Measurements from ENCODE around the gene SPOCK1.

Gene SPOCK1

GRCh38 chr5:137335493-137335892 is 163.6 kb downstream of the SPOCK1 start:
- H3K27ac ChIP-seq (replicated peaks) = no peak overlapping the region
- no peak for DNase-seq (ENCODE audit: low read depth in 1 of 2, low spot score in 1 of 2)
- H3K27me3 ChIP-seq (ENCODE audit: insufficient read depth, poor library complexity, severe bottlenecking) = no peaks in the 10 kb centered on the region
- TF ChIP-seq, protein P1, sequence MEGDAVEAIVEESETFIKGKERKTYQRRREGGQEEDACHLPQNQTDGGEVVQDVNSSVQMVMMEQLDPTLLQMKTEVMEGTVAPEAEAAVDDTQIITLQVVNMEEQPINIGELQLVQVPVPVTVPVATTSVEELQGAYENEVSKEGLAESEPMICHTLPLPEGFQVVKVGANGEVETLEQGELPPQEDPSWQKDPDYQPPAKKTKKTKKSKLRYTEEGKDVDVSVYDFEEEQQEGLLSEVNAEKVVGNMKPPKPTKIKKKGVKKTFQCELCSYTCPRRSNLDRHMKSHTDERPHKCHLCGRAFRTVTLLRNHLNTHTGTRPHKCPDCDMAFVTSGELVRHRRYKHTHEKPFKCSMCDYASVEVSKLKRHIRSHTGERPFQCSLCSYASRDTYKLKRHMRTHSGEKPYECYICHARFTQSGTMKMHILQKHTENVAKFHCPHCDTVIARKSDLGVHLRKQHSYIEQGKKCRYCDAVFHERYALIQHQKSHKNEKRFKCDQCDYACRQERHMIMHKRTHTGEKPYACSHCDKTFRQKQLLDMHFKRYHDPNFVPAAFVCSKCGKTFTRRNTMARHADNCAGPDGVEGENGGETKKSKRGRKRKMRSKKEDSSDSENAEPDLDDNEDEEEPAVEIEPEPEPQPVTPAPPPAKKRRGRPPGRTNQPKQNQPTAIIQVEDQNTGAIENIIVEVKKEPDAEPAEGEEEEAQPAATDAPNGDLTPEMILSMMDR (IDR thresholded peaks at IDR 0.05; ENCODE audit: insufficient read depth, low read length) = no peak
- TF ChIP-seq, protein P2, sequence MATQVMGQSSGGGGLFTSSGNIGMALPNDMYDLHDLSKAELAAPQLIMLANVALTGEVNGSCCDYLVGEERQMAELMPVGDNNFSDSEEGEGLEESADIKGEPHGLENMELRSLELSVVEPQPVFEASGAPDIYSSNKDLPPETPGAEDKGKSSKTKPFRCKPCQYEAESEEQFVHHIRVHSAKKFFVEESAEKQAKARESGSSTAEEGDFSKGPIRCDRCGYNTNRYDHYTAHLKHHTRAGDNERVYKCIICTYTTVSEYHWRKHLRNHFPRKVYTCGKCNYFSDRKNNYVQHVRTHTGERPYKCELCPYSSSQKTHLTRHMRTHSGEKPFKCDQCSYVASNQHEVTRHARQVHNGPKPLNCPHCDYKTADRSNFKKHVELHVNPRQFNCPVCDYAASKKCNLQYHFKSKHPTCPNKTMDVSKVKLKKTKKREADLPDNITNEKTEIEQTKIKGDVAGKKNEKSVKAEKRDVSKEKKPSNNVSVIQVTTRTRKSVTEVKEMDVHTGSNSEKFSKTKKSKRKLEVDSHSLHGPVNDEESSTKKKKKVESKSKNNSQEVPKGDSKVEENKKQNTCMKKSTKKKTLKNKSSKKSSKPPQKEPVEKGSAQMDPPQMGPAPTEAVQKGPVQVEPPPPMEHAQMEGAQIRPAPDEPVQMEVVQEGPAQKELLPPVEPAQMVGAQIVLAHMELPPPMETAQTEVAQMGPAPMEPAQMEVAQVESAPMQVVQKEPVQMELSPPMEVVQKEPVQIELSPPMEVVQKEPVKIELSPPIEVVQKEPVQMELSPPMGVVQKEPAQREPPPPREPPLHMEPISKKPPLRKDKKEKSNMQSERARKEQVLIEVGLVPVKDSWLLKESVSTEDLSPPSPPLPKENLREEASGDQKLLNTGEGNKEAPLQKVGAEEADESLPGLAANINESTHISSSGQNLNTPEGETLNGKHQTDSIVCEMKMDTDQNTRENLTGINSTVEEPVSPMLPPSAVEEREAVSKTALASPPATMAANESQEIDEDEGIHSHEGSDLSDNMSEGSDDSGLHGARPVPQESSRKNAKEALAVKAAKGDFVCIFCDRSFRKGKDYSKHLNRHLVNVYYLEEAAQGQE (IDR thresholded peaks at IDR 0.05; ENCODE audit: insufficient replicate concordance, low read depth) = no peak
- TF ChIP-seq POLR2AphosphoS5 (IDR thresholded peaks at IDR 0.05; ENCODE audit: low read depth) (no peak), SPI1 (IDR thresholded peaks at IDR 0.05; ENCODE audit: borderline replicate concordance, low read depth) (no peak), GABPA (IDR thresholded peaks at IDR 0.05; ENCODE audit: low read depth) (no peak)
- no peak overlapping the region for H3K4me3 ChIP-seq (replicated peaks; ENCODE audit: insufficient read depth, low read length)

GRCh38 chr5:137333928-137334327 is 165.2 kb downstream of the SPOCK1 start:
- Histone ChIP-seq H3K27me3 (ENCODE audit: insufficient read depth, poor library complexity, severe bottlenecking) (no peaks in the 10 kb centered on the region), H3K4me3 (replicated peaks; ENCODE audit: insufficient read depth, low read length) (no peak overlapping the region), H3K27ac (replicated peaks) (no peak overlapping the region)
- no peak for TF ChIP-seq SPI1 (IDR thresholded peaks at IDR 0.05; ENCODE audit: borderline replicate concordance, low read depth)
- TF ChIP-seq GABPA (IDR thresholded peaks at IDR 0.05; ENCODE audit: low read depth) = no peak
- TF ChIP-seq POLR2AphosphoS5 (IDR thresholded peaks at IDR 0.05; ENCODE audit: low read depth) = no peak
- TF ChIP-seq, protein P1 (IDR thresholded peaks at IDR 0.05; ENCODE audit: insufficient read depth, low read length) = no peak
- TF ChIP-seq, protein P2 (IDR thresholded peaks at IDR 0.05; ENCODE audit: insufficient replicate concordance, low read depth) = no peak
- DNase-seq (ENCODE audit: low read depth in 1 of 2, low spot score in 1 of 2) = no peak

GRCh38 chr5:137333475-137333874 is 165.7 kb downstream of the SPOCK1 start:
- no peak for DNase-seq (ENCODE audit: low read depth in 1 of 2, low spot score in 1 of 2)
- H3K4me3 ChIP-seq (replicated peaks; ENCODE audit: insufficient read depth, low read length) = no peak overlapping the region
- no peak overlapping the region for H3K27ac ChIP-seq (replicated peaks)
- TF ChIP-seq, protein P1 (IDR thresholded peaks at IDR 0.05; ENCODE audit: insufficient read depth, low read length) = no peak
- TF ChIP-seq, protein P2 (IDR thresholded peaks at IDR 0.05; ENCODE audit: insufficient replicate concordance, low read depth) = no peak
- TF ChIP-seq GABPA (IDR thresholded peaks at IDR 0.05; ENCODE audit: low read depth) (no peak), SPI1 (IDR thresholded peaks at IDR 0.05; ENCODE audit: borderline replicate concordance, low read depth) (no peak), POLR2AphosphoS5 (IDR thresholded peaks at IDR 0.05; ENCODE audit: low read depth) (no peak)
- H3K27me3 ChIP-seq (ENCODE audit: insufficient read depth, poor library complexity, severe bottlenecking) = no peaks in the 10 kb centered on the region

Measured in HL-60 (cell line).